HepG2 (cell line): ENCODE measurements around the gene OARD1. TPM values are rescaled to one million over a fixed set of nuclear protein-coding genes. Genes with fewer than 3 reads are reported as not detected.

ENCODE experiments used
- ATF7-NPFF ChIP-seq: sonication (generic); formaldehyde crosslinking; IDR thresholded peaks from 2 replicates; pipeline ENCODE4 v1.8.1; 2023; ENCODE audit warnings: mild to moderate bottlenecking, low read depth, missing genetic modification reagents, moderate library complexity
- CC2D1A ChIP-seq: sonication (generic); formaldehyde crosslinking; IDR thresholded peaks from 2 replicates; pipeline ENCODE4 v1.8.1; 2023; ENCODE audit warnings: mild to moderate bottlenecking, missing genetic modification reagents
- CCDC6 ChIP-seq: sonication (generic); formaldehyde crosslinking; IDR thresholded peaks from 2 replicates; pipeline ENCODE4 v1.8.1; 2022; ENCODE audit warnings: mild to moderate bottlenecking, missing genetic modification reagents, moderate library complexity
- GPN1 ChIP-seq: sonication (generic); formaldehyde crosslinking; IDR thresholded peaks from 2 replicates; pipeline ENCODE4 v1.5.1; 2020; ENCODE audit warnings: missing genetic modification reagents, borderline replicate concordance
- HNRNPUL1 ChIP-seq: fragments of 200-400 bp; formaldehyde crosslinking; IDR thresholded peaks from 2 replicates; pipeline ENCODE4 v1.6.1; 2017; ENCODE audit warnings: low read depth, mild to moderate bottlenecking, low read length, moderate library complexity
- HOXA7 ChIP-seq: sonication (generic); formaldehyde crosslinking; IDR thresholded peaks from 2 replicates; pipeline ENCODE4 v1.8.1; 2022; ENCODE audit warnings: mild to moderate bottlenecking, missing genetic modification reagents, moderate library complexity
- PPARG ChIP-seq: conservative IDR thresholded peaks from 2 replicates; pipeline ENCODE4 v1.6.1; 2016; ENCODE audit warnings: missing biosample characterization, missing genetic modification reagents
- SCMH1 ChIP-seq: sonication (generic); formaldehyde crosslinking; IDR thresholded peaks from 2 replicates; pipeline ENCODE4 v1.9.0; 2021; ENCODE audit warnings: missing genetic modification reagents, mild to moderate bottlenecking, borderline replicate concordance
- SMARCE1 ChIP-seq: fragments of 450-650 bp; IDR thresholded peaks from 2 replicates; pipeline ENCODE4 v1.6.1; 2017; ENCODE audit warnings: borderline replicate concordance
- SRSF9 ChIP-seq: fragments of 200-400 bp; formaldehyde crosslinking; IDR thresholded peaks from 2 replicates; pipeline ENCODE4 v1.6.1; 2018; ENCODE audit warnings: borderline replicate concordance, mild to moderate bottlenecking, low read depth, low read length; ENCODE audit not compliant: insufficient read depth, poor library complexity, severe bottlenecking
- XRCC5 ChIP-seq: fragments of 200-400 bp; formaldehyde crosslinking; optimal IDR thresholded peaks from 2 replicates; pipeline ENCODE3; 2017; ENCODE audit warnings: mild to moderate bottlenecking, low read length
- ZFP1 ChIP-seq: IDR thresholded peaks from 2 replicates; pipeline ENCODE4 v1.6.1; 2016
- ZFP36 ChIP-seq: fragments of 150-350 bp; IDR thresholded peaks from 2 replicates; pipeline ENCODE4 v1.6.1; 2018; ENCODE audit warnings: borderline replicate concordance, low read length, low read depth; ENCODE audit not compliant: partially characterized antibody
- ZFP62 ChIP-seq: sonication (generic); formaldehyde crosslinking; IDR thresholded peaks from 2 replicates; pipeline ENCODE4 v1.4.0; 2020; ENCODE audit warnings: missing genetic modification reagents
- ZNF274 ChIP-seq: sonication (generic); formaldehyde crosslinking; IDR thresholded peaks from 2 replicates; pipeline ENCODE4 v1.5.1; 2020; ENCODE audit warnings: mild to moderate bottlenecking, missing genetic modification reagents
- ZNF556 ChIP-seq: sonication (generic); formaldehyde crosslinking; IDR thresholded peaks from 2 replicates; pipeline ENCODE4 v1.4.0; 2020; ENCODE audit warnings: mild to moderate bottlenecking, missing genetic modification reagents, borderline replicate concordance
- ZNF749 ChIP-seq: sonication (generic); formaldehyde crosslinking; IDR thresholded peaks from 2 replicates; pipeline ENCODE4 v1.8.0; 2022; ENCODE audit warnings: mild to moderate bottlenecking, missing genetic modification reagents, moderate library complexity, borderline replicate concordance
- ZNF841 ChIP-seq: sonication (generic); formaldehyde crosslinking; IDR thresholded peaks from 2 replicates; pipeline ENCODE4 v1.8.1; 2023; ENCODE audit warnings: missing genetic modification reagents, borderline replicate concordance
- polyA plus RNA-seq, 8 experiments: library from polyadenylated mRNA; depleted of rRNA in 3 of 8; stranded (reverse) in 7 of 8; unstranded in 1 of 8; fragments of >200 nt; fragmentation: Illumina TruSeq in 4 of 8; extraction: Trizol in 4 of 8; gene quantifications; 2 replicates each; pipeline versions ENCODE4 v1.2.1 to v1.2.3, GENCODE V29; 2011 to 2016; ENCODE audit warnings: low read depth in 4 of 8, missing spikeins in 1 of 8, mixed read lengths in 1 of 8; ENCODE audit not compliant: insufficient read depth in 1 of 8
- total RNA-seq, 5 experiments: library from RNA; depleted of rRNA; stranded (reverse); fragments of >200 nt; fragmentation: Illumina TruSeq; extraction: Trizol; gene quantifications; 2 replicates each; pipeline ENCODE4 v1.2.3, GENCODE V29; 2016; ENCODE audit warnings: low read depth in 1 of 5
- TF ChIP-seq, protein P1 (sequence below): conservative IDR thresholded peaks from 2 replicates; pipeline ENCODE4 v1.6.1; 2018; ENCODE audit warnings: missing genetic modification reagents
- TF ChIP-seq, protein P2 (sequence below): IDR thresholded peaks from 2 replicates; pipeline ENCODE4 v1.6.1; 2016; ENCODE audit warnings: mild to moderate bottlenecking, missing biosample characterization, missing genetic modification reagents
- TF ChIP-seq, protein P3 (sequence below): sonication (generic); formaldehyde crosslinking; IDR thresholded peaks from 2 replicates; pipeline ENCODE4 v1.5.0; 2020; ENCODE audit warnings: missing genetic modification reagents
- TF ChIP-seq, protein P4 (sequence below): IDR thresholded peaks from 2 replicates; pipeline ENCODE4 v1.6.1; 2016; ENCODE audit warnings: low read depth
- TF ChIP-seq, protein P5 (sequence below), 2 experiments: fragments of 450-650 bp in 1 of 2; sonication (generic) in 1 of 2; formaldehyde crosslinking; IDR thresholded peaks; 2 replicates each; pipeline versions ENCODE4 v1.5.0 to v1.8.0; 2020 to 2022; ENCODE audit warnings: mild to moderate bottlenecking in 1 of 2, missing genetic modification reagents in 1 of 2
- TF ChIP-seq, protein P6 (sequence below): sonication (generic); formaldehyde crosslinking; IDR thresholded peaks from 2 replicates; pipeline ENCODE4 v1.5.0; 2020; ENCODE audit warnings: mild to moderate bottlenecking, low read depth, missing genetic modification reagents, borderline replicate concordance

OARD1 gene
- total and polyA plus RNA-seq, 2 of the 13 experiments (the other 11 are each of a cell fraction or from before 2014, with no cell fraction given) = 18.4 to 49.0 TPM

DNA sequence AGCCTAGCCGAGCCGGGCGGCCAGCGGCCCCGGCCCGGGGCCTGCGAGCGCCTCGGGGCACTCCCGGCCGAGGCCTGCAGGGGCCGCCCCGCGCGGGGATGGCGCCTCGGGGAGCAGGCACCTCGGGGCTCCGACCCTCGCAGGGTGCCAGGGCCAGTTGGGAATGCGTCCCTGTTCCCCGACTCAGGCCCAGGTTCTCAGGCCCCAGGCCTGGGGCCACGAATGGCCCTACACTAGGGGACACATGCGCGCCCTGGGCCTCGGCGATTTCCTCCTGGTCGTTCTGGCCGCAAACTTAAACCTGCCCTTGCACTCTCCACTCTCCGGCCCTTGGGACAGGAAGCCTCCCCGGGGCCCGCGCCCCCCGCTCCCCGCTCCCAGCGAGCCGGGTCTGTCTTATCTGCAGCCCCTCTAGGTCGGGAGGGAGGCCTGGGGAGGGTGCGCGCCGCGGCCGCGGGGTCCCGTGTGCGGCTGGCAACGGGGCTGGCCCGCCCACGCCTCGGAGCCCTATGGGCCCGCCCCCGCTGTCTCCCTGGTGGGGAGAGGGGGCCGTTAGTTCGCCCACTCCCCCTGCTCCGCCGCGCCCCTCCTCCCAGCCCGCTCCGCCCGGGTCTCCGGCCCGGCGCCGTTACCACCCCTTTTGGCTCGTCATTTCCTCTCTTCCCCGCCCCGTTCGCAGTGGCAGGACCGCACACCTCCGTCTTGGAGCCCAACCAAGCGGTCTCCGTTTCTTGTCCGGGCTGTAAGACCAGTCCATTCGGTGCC is 1.2 kb upstream of the OARD1 start (continued):
- TF ChIP-seq, protein P1, sequence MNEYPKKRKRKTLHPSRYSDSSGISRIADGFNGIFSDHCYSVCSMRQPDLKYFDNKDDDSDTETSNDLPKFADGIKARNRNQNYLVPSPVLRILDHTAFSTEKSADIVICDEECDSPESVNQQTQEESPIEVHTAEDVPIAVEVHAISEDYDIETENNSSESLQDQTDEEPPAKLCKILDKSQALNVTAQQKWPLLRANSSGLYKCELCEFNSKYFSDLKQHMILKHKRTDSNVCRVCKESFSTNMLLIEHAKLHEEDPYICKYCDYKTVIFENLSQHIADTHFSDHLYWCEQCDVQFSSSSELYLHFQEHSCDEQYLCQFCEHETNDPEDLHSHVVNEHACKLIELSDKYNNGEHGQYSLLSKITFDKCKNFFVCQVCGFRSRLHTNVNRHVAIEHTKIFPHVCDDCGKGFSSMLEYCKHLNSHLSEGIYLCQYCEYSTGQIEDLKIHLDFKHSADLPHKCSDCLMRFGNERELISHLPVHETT (CRISPR knock-in tag) = peak; percentile 99
- TF ChIP-seq ZNF841 (CRISPR knock-in tag) (no peak), CC2D1A (CRISPR knock-in tag) (no peak), SRSF9 (no peak), PPARG (0 out of 2 replicates have a peak, but pooled peaks have one; percentile 35), SCMH1 (CRISPR knock-in tag) (no peak), ZNF749 (no peak), ATF7-NPFF (CRISPR knock-in tag) (no peak; the same call in 1 of the 2 replicates), CCDC6 (no peak; the same call in 1 of the 2 replicates), ZFP36 (no peak), ZNF556 (CRISPR knock-in tag) (no peak; the same call in 1 of the 2 replicates), ZFP1 (CRISPR knock-in tag) (peak; percentile 23; the same call in 1 of the 2 replicates), ZFP62 (CRISPR knock-in tag) (peak; percentile 13; the same call in 1 of the 2 replicates), ZNF274 (CRISPR knock-in tag) (0 out of 2 replicates have a peak, but pooled peaks have one; percentile 37), HOXA7 (CRISPR knock-in tag) (no peak), HNRNPUL1 (no peak), SMARCE1 (no peak), XRCC5 (peak; percentile 6), GPN1 (CRISPR knock-in tag) (0 out of 2 replicates have a peak, but pooled peaks have one; percentile 81)
- TF ChIP-seq, protein P2, sequence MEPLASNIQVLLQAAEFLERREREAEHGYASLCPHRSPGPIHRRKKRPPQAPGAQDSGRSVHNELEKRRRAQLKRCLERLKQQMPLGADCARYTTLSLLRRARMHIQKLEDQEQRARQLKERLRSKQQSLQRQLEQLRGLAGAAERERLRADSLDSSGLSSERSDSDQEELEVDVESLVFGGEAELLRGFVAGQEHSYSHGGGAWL = peak; percentile 60; the same call in 1 of the 2 replicates
- TF ChIP-seq, protein P3, sequence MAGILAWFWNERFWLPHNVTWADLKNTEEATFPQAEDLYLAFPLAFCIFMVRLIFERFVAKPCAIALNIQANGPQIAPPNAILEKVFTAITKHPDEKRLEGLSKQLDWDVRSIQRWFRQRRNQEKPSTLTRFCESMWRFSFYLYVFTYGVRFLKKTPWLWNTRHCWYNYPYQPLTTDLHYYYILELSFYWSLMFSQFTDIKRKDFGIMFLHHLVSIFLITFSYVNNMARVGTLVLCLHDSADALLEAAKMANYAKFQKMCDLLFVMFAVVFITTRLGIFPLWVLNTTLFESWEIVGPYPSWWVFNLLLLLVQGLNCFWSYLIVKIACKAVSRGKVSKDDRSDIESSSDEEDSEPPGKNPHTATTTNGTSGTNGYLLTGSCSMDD (CRISPR knock-in tag) = peak; percentile 49; the same call in 1 of the 2 replicates
- TF ChIP-seq, protein P4, sequence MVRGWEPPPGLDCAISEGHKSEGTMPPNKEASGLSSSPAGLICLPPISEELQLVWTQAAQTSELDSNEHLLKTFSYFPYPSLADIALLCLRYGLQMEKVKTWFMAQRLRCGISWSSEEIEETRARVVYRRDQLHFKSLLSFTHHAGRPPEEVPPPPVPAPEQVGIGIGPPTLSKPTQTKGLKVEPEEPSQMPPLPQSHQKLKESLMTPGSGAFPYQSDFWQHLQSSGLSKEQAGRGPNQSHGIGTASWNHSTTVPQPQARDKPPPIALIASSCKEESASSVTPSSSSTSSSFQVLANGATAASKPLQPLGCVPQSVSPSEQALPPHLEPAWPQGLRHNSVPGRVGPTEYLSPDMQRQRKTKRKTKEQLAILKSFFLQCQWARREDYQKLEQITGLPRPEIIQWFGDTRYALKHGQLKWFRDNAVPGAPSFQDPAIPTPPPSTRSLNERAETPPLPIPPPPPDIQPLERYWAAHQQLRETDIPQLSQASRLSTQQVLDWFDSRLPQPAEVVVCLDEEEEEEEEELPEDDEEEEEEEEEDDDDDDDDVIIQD = 0 out of 2 replicates have a peak, but pooled peaks have one; percentile 22
- TF ChIP-seq, protein P5, sequence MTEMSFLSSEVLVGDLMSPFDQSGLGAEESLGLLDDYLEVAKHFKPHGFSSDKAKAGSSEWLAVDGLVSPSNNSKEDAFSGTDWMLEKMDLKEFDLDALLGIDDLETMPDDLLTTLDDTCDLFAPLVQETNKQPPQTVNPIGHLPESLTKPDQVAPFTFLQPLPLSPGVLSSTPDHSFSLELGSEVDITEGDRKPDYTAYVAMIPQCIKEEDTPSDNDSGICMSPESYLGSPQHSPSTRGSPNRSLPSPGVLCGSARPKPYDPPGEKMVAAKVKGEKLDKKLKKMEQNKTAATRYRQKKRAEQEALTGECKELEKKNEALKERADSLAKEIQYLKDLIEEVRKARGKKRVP (CRISPR knock-in tag; IDR thresholded peaks at IDR 0.05) = no peak
- TF ChIP-seq, protein P6, sequence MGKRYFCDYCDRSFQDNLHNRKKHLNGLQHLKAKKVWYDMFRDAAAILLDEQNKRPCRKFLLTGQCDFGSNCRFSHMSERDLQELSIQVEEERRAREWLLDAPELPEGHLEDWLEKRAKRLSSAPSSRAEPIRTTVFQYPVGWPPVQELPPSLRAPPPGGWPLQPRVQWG (CRISPR knock-in tag) = no peak
